NCI-H524 treated with DMSO at 0.1 percent for 48 hours (cell line): ENCODE measurements around the gene BTBD3.

Source experiments
- DNase-seq: peaks from one replicate; lab custom pipeline; 2025; lab: John Stamatoyannopoulos, UW

BTBD3 gene

DNA sequence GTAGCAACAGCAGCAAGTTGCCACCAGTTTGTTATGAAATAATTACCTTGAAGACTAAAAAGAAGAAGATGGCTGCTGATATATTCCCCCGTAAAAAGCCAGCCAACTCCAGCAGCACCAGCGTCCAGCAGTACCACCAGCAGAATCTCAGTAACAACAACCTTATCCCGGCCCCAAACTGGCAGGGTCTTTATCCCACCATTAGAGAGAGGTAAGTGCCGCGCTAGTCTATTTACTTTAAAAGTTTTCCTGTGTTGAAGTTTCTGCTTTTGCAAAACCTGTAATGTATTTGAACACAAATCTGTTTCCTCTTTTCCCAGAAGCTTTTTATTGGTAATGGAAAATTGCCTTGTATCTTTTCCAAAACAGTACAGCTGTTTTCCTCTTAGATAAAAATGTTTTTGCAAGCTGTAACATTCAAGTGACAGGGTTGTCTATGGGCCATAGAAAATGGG lies 725 bp downstream of the BTBD3 start:
- no peak for DNase-seq

DNA sequence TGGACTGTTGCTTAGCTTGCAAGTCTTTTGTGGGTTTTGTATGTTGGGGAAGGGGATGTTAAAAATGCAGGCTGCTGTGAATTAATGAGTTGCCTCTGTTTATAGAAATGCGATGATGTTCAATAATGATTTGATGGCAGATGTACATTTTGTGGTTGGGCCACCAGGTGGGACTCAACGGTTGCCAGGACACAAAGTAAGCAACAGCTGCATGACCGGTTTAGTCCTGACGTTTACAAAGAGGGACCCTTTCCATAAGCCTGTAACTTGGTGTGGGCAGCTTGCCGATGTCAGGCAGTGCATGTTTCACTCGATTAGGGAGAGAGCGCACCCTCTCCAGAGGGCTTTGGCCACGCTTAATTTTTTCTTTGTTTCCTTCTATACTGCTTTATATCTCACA lies 1.3 kb downstream of the BTBD3 start:
- DNase-seq: peak; percentile 91

DNA sequence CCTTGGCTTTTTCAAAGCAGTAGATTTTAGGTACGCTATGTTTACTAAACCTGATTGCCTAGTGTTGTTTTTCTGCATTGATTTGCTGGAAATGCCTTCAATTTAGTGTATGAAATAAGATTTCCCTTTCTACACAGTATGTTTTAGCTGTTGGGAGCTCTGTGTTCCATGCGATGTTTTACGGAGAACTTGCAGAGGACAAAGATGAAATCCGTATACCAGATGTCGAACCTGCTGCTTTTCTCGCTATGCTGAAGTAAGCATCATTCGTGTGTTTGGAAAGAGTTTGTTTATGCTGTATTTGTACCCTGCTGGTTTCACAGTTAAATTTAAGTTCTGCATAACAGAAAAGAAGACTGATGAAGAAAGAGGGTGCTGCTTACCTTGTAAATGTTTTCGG lies 1.9 kb downstream of the BTBD3 start:
- peak; percentile 70 for DNase-seq

GRCh38 chr20:11920083-11920482 lies 2.4 kb downstream of the BTBD3 start:
- peak; percentile 36 for DNase-seq

- no peak for DNase-seq
Measured at GRCh38 chr20:11921321-11921720, 3.6 kb downstream of the BTBD3 start.

GRCh38 chr20:11922561-11922960 lies 4.9 kb downstream of the BTBD3 start:
- DNase-seq: no peak

DNA sequence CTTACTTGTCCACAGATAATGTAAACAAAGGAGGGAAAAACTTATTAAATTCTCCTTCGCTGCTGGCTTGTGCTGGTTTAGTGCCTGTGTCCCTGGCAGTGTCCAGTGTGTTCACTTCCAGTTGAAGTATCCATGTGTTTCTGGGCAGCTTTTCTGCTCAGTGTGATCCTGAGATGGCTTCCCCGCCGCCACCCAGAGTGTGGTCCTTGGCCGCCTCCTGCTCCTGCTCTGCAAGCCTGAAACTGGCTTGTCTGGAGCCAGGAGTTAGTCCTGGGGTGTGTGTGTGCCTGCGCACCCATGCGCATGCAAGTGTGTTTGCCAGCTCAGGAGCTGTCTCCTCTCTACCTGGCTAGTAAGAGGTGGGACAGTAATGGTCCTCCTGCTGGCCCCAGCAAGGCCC lies 7.2 kb downstream of the BTBD3 start:
- no peak for DNase-seq

DNA sequence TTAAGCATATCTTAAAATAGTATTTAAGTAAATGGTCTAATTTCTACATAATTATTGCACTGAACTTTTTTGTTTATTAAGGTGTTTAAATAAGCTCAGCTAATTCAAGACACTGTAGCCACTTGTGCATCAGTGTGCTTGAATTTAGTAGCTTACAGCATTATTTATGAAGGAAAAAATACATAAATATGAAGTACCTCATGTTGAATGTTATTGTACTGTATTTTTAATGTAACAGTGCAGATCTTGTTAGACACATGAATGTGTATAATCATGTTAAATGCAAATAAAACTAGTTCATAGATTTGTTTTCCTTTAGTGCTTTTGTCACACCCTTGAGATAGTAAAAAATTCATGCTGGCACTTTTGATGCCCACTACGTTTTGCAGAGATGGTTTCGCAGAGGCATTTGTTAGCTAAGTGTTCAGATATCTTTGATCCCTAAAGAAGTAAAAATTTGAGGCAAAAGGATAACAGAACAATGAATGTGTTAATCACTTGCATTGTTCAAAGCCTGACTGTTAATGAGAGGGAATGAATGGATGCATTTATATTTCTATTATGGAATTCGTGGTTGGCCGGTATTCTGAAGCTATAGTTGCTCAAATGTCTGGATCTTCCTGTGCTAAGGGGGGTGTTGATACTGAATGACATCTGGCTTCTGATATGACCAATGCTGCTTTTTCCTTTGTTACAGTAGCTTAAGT lies 8.8 kb downstream of the BTBD3 start:
- DNase-seq: no peak

- no peak for DNase-seq
Measured at GRCh38 chr20:11929947-11930346, 12.3 kb downstream of the BTBD3 start.

GRCh38 chr20:11935212-11936154 lies 17.8 kb downstream of the BTBD3 start:
- DNase-seq: no peak

DNA sequence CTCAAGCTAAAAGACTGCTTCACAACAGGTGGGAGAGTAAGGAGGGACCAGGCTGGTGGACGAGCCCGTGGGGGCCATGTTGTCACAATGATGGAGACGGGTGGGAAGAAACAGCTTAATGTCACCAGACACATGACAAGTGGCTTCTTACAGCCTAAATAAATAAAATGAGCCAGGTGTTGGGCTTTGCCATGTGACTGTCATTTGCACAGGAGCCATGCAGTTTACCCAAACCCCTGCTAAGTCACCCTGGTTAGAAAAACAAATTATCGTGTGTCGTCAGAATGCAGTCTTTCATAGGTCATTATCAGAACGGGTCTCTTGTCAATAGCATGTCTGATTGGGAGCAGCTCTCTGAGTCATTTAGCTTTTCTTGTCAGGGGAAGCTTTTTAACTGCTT lies 18.5 kb downstream of the BTBD3 start:
- DNase-seq: no peak

DNA sequence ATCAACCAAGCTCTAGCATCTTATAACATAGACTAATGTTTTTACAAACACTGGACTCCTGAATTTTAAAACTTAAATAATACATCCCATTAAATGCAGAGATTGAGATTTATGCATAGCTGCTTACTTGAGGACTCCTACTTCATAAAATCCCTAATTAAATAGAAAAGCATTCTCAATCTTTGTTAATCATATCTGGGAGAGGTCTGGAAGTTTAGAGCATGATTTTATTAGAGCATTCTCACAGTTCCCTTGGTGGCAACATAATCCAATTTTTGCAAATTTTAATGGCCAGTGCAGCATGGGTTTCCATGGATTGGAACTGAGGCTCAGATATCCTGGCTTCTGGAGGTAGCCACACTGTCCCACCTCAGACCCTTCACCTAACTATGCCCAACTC lies 19.5 kb downstream of the BTBD3 start:
- DNase-seq: no peak

DNA sequence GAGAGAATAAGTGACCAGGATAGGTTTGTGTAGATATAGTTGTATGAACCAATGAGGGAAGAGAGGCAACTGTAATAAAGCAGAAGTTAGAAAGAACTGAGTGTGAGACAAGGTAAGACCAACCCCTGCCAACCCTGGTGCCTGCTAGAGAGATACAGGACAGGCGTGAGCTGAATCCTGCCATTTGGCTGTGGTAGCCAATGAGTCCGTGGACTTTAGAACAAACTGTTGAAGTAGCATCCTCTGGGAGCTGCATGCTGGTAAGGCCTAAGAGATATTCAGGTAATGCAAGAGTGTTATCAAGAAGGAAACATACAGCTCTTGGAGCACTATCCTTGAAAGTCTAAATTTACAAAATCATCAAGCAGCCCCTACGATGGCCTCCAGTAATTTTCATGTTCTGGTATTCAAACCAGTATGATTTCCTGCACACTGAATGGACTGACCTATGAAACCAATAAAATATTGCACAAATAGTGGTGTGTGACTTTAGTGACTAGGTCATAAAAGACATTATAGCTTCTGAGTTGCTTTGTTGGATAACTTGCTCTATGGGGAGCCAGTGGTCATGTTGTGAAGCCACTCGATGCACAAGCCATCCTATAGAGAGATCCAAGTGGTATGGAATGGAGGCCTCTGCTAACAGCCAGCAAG lies 24.0 kb downstream of the BTBD3 start:
- DNase-seq: no peak

GRCh38 chr20:11943778-11944177 lies 26.1 kb downstream of the BTBD3 start:
- no peak for DNase-seq

- no peak for DNase-seq
Measured at GRCh38 chr20:11948806-11949205, 31.1 kb downstream of the BTBD3 start.

DNA sequence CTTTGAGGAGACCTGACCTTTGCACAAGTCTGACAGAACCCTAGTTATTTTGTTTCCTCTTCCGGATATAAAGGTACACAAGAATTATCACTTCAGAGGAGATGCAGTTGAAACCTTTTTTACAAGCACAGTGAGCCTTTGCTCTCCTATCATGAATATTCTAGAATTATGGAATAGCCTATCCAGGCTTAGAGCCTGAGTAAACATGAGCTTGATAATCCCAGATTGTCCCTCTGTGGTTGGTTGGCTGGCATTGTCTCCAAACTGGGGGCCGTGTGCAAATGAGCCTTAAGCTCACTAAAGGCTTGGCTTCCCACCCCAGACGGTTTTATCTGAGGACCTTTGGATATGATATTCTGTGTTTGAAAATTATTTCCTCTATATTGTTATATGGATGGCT lies 32.0 kb downstream of the BTBD3 start:
- DNase-seq: no peak

GRCh38 chr20:11951696-11952095 lies 34.0 kb downstream of the BTBD3 start:
- DNase-seq: no peak

- no peak for DNase-seq
Measured at GRCh38 chr20:11952639-11953038, 34.9 kb downstream of the BTBD3 start.

DNA sequence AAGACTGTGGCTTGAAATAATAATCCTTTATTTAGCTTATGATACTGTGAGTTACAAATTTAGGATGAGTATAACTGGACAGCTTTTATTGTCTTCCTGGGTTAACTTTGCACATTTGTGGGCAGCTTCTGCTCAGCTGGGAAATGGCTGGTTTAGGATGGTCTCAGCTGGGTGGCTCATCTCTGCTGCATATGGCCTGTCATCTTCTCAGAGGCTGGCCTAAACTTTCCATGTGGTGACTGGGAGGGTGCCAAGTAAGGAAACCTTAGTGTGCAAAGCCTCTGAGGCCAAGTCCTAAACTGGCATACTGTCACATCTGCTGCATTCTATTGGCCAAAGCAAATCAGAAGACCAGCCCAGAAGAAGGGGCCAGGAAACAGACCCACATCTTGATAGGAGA lies 40.2 kb downstream of the BTBD3 start:
- DNase-seq: no peak

- no peak for DNase-seq
Measured at GRCh38 chr20:11958855-11959254, 41.2 kb downstream of the BTBD3 start.

DNA sequence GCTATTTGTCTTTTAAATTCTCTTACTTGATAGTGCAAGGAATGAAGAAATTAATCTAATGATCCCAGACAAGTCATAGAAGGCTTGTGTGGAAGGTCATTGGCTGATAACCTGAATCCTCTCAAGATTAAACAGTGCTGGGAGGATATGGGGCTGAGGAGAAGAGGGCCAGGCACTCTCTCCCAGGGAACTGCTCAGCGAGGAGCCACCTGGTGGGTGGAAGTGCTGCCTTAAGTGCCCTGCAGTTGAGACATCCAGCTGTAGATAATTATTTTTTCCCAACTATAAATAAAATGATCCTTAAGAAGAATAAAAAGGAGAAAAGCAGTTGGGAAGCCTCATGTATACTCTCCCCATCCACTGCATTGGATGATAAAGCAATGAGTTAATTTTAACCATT lies 47.9 kb downstream of the BTBD3 start:
- no peak for DNase-seq

GRCh38 chr20:11966186-11966585 lies 48.5 kb downstream of the BTBD3 start:
- no peak for DNase-seq
